HFFc6 (cell line): ENCODE results near the gene RHBDD2. TPM values are rescaled to one million over a fixed set of nuclear protein-coding genes. Genes with fewer than 3 reads are reported as not detected.
"Not testable (repeated sequence)": the region's sequence is repeated elsewhere in the genome, so short reads cannot be mapped to it uniquely, and the experiment has no call there.

ENCODE experiments used
- DNase-seq: peaks from one replicate; pipeline ENCODE4 v3.0.0-alpha.2; 2018
- H3K27ac Mint-ChIP-seq: 2 replicates; pipeline ENCODE4 v1.8.0; 2020; ENCODE audit warnings: mild to moderate bottlenecking, mixed read lengths
- H3K27me3 Mint-ChIP-seq: 2 replicates; pipeline ENCODE4 v1.8.0; 2021; ENCODE audit warnings: mild to moderate bottlenecking, moderate library complexity, mixed read lengths; ENCODE audit not compliant: insufficient read depth
- H3K36me3 Mint-ChIP-seq: 2 replicates; pipeline ENCODE4 v1.8.0; 2021; ENCODE audit warnings: low read depth, mixed read lengths
- H3K4me1 Mint-ChIP-seq: 2 replicates; pipeline ENCODE4 v1.8.0; 2020; ENCODE audit warnings: low read depth, mixed read lengths
- H3K4me3 Mint-ChIP-seq: 2 replicates; pipeline ENCODE4 v1.8.0; 2020; ENCODE audit warnings: mild to moderate bottlenecking, moderate library complexity, mixed read lengths
- H3K9me3 Mint-ChIP-seq: 2 replicates; pipeline ENCODE4 v1.8.0; 2020; ENCODE audit warnings: mild to moderate bottlenecking, mixed read lengths
- total RNA-seq, 6 experiments: library from RNA; stranded (reverse); fragmentation: NEBNext Ultra II Directional; extraction: Animal tissue kit (Norgen Biotek cat#: 25700); gene quantifications; 2 replicates in 1 of 6; 3 replicates in 5 of 6; pipeline ENCODE4 v1.2.3, GENCODE V29; 2021
- TF ChIP-seq, protein P1 (sequence below): fragments of 200-600 bp; sonication (generic); IDR thresholded peaks from 2 replicates; pipeline ENCODE4 v1.5.0; 2021; ENCODE audit warnings: antibody characterized with exemption, mild to moderate bottlenecking

Gene RHBDD2
- total RNA-seq, 6 experiments from 2014 or later = 44.1 to 57.3 (median 47.3) TPM

DNA sequence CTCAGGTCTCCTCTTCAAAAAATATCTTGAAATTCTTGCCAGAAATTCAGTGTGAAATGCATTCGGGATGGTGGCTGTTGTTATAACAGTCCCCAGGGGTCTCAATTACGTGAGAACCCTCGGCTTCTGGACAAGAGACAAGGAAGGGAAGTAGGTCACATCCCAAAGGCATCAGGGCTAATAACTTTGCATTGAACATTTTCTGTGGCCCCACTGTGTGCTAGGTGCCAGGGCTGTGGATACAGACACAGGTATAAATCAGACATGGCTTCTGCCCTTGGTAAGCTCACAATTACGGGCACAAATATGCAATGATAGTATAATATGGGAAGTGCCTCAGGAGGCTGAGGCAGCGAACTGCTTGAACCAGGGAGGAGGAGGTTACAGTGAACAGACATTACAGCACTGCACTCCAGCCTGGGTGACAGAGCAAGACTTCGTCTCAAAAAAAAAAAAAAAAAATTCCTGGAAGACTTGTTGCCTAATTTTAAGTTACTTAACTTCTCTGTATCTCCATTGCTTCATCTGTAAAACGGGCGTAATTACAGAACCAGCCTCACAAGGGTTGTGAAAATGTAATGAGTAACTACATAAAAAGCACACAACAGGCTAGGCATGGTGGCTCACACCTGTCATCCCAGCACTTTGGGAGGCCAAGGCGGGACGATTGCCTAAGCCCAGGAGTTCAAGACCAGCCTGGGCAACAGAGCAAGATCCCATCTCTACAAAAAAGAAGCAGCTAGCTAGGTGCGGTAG, 2.5 kb upstream of the RHBDD2 start:
- Mint-ChIP-seq H3K36me3 (no peaks in the 10 kb centered on the region), H3K4me3 (no peak overlapping the region), H3K27ac (no peak overlapping the region), H3K9me3 (no peaks in the 10 kb centered on the region), H3K4me1 (peaks cover 34% of the 10 kb centered on the region), H3K27me3 (no peaks in the 10 kb centered on the region; the same call in 1 of the 2 replicates)
- DNase-seq = no peak
- TF ChIP-seq, protein P1, sequence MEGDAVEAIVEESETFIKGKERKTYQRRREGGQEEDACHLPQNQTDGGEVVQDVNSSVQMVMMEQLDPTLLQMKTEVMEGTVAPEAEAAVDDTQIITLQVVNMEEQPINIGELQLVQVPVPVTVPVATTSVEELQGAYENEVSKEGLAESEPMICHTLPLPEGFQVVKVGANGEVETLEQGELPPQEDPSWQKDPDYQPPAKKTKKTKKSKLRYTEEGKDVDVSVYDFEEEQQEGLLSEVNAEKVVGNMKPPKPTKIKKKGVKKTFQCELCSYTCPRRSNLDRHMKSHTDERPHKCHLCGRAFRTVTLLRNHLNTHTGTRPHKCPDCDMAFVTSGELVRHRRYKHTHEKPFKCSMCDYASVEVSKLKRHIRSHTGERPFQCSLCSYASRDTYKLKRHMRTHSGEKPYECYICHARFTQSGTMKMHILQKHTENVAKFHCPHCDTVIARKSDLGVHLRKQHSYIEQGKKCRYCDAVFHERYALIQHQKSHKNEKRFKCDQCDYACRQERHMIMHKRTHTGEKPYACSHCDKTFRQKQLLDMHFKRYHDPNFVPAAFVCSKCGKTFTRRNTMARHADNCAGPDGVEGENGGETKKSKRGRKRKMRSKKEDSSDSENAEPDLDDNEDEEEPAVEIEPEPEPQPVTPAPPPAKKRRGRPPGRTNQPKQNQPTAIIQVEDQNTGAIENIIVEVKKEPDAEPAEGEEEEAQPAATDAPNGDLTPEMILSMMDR = no peak

DNA sequence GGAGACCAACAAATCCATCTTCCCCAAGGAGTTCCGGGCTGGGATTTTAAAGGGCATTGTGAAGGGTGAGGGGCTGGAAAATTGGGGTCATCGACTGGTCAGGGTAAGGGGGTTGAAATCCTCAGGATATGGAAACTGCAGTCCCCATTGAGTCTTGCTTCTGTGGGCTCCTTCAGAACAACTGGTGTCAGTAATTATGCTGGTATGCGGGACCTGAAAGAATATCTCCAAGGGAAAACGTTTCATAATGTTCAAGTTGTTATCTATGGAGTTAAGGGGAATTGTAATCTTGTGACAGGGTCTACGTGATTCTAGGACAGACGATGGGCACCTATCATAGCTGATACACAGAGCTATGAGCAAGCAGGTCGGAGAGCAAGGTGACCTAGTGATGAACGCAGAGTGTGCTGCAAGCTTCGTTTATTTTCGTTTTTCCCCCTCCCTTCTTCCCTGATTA, 494 bp upstream of the RHBDD2 start:
- Mint-ChIP-seq H3K36me3 (peaks cover 6% of the 10 kb centered on the region; the same call in 1 of the 2 replicates), H3K4me1 (peaks cover 21% of the 10 kb centered on the region), H3K27me3 (no peaks in the 10 kb centered on the region; the same call in none of the 2 replicates), H3K9me3 (no peaks in the 10 kb centered on the region), H3K27ac (peak overlapping the region; percentile 80), H3K4me3 (peak overlapping the region; percentile 94)
- TF ChIP-seq, protein P1 = no peak
- no peak for DNase-seq

DNA sequence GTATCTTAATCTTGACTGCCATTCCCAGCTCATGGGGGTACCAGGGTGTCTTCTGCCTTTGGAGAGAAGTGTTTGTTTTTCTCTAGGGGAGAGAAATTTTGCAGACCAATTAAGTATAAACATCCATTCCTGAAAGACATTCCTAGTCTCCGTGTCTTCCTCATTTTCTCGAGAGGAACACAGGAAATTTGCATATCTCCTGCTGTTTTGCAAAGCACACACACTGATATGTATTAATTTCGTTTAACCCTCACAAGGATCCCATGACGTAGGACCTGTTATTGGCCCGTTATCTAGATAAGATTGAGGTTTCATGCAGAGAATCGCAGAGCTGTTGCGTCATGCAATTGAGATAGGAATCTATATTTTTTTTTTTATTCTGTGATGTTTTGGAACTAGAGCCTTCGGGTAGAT, 944 bp downstream of the RHBDD2 start:
- TF ChIP-seq, protein P1 = no peak
- no peaks in the 10 kb centered on the region for H3K9me3 Mint-ChIP-seq
- DNase-seq = peak; percentile 55
- peaks cover 21% of the 10 kb centered on the region for H3K4me1 Mint-ChIP-seq
- peaks cover 6% of the 10 kb centered on the region; the same call in 1 of the 2 replicates for H3K36me3 Mint-ChIP-seq
- H3K27ac Mint-ChIP-seq = peak overlapping the region; percentile 85
- H3K27me3 Mint-ChIP-seq = no peaks in the 10 kb centered on the region; the same call in none of the 2 replicates
- H3K4me3 Mint-ChIP-seq = peak overlapping the region; percentile 94

DNA sequence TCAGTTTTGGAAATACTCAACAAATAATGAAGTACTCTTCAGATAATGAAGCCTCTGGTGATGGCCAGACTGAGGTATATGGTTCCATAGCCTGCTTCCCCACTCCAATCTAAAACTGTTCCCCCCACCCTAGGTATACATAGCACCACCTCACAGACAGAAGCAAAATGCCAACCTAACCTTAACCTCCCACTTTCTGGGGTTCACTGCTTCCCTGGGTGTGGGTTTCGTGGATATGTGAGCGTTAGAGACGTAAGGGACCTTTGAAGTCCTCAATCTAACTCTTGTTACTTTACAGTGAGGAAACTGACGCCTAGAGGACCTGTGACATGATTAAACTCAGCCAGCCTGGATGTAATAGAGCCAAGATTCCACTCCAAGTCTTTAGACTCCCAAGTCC, 1.4 kb downstream of the RHBDD2 start:
- Mint-ChIP-seq H3K9me3 (no peaks in the 10 kb centered on the region), H3K4me3 (peak overlapping the region; percentile 94), H3K36me3 (peaks cover 6% of the 10 kb centered on the region; the same call in 1 of the 2 replicates), H3K27ac (peak overlapping the region; percentile 85), H3K27me3 (no peaks in the 10 kb centered on the region; the same call in none of the 2 replicates), H3K4me1 (peaks cover 21% of the 10 kb centered on the region)
- TF ChIP-seq, protein P1 = no peak
- no peak for DNase-seq

DNA sequence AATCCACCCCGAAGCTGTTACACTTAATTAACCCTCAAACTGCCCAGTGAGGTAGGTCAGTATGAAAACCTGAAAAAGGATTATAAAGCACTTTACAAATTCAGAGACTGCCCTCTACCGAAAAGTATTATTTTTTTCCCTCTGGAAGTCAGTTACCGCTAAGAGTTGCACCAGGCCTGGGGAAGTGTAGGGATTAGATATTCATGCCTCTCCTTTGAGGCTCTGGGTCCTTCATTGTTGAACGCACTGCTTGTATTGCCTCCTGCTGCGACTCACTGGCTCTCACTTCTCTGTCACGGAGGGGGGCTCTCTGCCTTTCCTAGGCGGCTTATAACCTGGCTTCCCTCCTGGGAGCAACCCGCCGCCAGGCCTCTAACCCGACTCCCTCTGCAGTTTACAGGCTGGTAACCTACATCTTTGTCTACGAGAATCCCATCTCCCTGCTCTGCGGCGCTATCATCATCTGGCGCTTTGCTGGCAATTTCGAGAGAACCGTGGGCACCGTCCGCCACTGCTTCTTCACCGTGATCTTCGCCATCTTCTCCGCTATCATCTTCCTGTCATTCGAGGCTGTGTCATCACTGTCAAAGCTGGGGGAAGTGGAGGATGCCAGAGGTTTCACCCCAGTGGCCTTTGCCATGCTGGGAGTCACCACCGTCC, 2.7 kb downstream of the RHBDD2 start:
- Mint-ChIP-seq H3K27ac (no peak overlapping the region), H3K4me1 (peaks cover 21% of the 10 kb centered on the region), H3K27me3 (no peaks in the 10 kb centered on the region; the same call in none of the 2 replicates), H3K9me3 (no peaks in the 10 kb centered on the region), H3K4me3 (no peak overlapping the region), H3K36me3 (peaks cover 6% of the 10 kb centered on the region; the same call in 1 of the 2 replicates)
- TF ChIP-seq, protein P1 = no peak
- DNase-seq = no peak

DNA sequence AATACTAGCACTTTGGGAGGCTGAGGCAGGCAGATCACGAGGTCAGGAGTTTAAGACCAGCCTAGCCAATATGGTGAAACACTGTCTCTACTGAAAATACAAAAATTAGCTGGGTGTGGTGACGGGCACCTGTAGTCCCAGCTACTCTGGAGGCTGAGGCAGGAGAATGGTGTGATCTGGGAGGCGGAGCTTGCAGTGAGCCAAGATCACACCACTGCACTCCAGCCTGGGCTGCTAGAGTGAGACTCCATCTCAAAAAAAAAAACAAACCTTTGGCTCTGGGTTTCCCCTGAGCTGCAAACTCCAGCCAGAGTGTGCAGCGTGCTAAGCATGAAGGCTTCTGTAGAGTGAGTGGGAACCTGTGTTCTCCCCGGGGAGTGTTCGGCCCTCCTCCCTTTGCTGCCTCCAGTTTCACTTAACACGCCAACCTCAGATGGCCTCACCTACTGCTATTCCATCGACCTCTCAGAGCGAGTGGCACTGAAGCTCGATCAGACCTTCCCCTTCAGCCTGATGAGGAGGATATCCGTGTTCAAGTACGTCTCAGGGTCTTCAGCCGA, 4.5 kb downstream of the RHBDD2 start:
- peaks cover 13% of the 10 kb centered on the region; the same call in 1 of the 2 replicates for H3K36me3 Mint-ChIP-seq
- not testable (repeated sequence) for H3K27me3 Mint-ChIP-seq

More for the DNA sequence above, 4.5 kb downstream of the RHBDD2 start:
- H3K4me3 Mint-ChIP-seq, DNase-seq, H3K27ac Mint-ChIP-seq, H3K9me3 Mint-ChIP-seq: not testable (repeated sequence)
- H3K4me1 Mint-ChIP-seq = peaks cover 15% of the 10 kb centered on the region
